Thoracic aorta (tissue), 2 donors: ENCODE results near the gene GOLGA6L6. TPM values are rescaled to one million over a fixed set of nuclear protein-coding genes. Genes with fewer than 3 reads are reported as not detected.
"Not testable (repeated sequence)": the region's sequence is repeated elsewhere in the genome, so short reads cannot be mapped to it uniquely, and the experiment has no call there.

ENCODE experiments used
- ATAC-seq: fragments of 150-250 bp; one replicate; pipeline ENCODE4 v1.8.0; 2017; ENCODE audit warnings: low read depth; ENCODE audit not compliant: insufficient number of reproducible peaks, low FRiP score
- DNase-seq: peaks from one replicate; pipeline ENCODE4 v3.0.0-alpha.2; 2020; ENCODE audit warnings: low spot score
- H3K27ac ChIP-seq, 2 donors: fragments of 200-600 bp; sonication (generic); 1 replicate in 1 of 2; 2 replicates in 1 of 2; pipeline ENCODE4 v1.5.1; 2016; ENCODE audit warnings: mild to moderate bottlenecking in 2 of 2, moderate library complexity in 2 of 2
- H3K27me3 ChIP-seq: fragments of 200-600 bp; sonication (generic); replicated peaks from 2 replicates; pipeline ENCODE4 v1.6.0; 2016; ENCODE audit warnings: mild to moderate bottlenecking; ENCODE audit not compliant: insufficient read depth
- H3K36me3 ChIP-seq: fragments of 200-600 bp; sonication (generic); one replicate; pipeline ENCODE4 v1.5.1; 2016
- H3K4me1 ChIP-seq, 2 donors: fragments of 200-600 bp; sonication (generic); 1 replicate in 1 of 2; 2 replicates in 1 of 2; pipeline versions ENCODE4 v1.5.1 to v1.6.0; 2016; ENCODE audit warnings: low read depth in 2 of 2, mild to moderate bottlenecking in 1 of 2; ENCODE audit not compliant: control insufficient read depth in 1 of 2
- H3K4me3 ChIP-seq: fragments of 200-600 bp; sonication (generic); 2 replicates; pipeline ENCODE4 v1.5.1; 2016; ENCODE audit warnings: mild to moderate bottlenecking
- H3K9me3 ChIP-seq: fragments of 200-600 bp; sonication (generic); 2 replicates; pipeline ENCODE4 v1.5.1; 2016
- total RNA-seq, 2 donors: library from RNA; depleted of rRNA; stranded (reverse); fragments of >200 nt; gene quantifications; one replicate each; pipeline versions ENCODE4 v1.1.0 to v1.2.3, GENCODE V29; 2016

GOLGA6L6 gene
- total RNA-seq, 2 donors from 2014 or later = not detected

- not testable (repeated sequence) for DNase-seq, ATAC-seq, H3K4me1 ChIP-seq, H3K36me3 ChIP-seq, H3K4me3 ChIP-seq, H3K27ac ChIP-seq, H3K9me3 ChIP-seq, H3K27me3 ChIP-seq
These were observed 43.8 kb downstream of the GOLGA6L6 start for GRCh38 chr15:20497781-20498180.

- H3K9me3 ChIP-seq, H3K4me1 ChIP-seq, H3K4me3 ChIP-seq, DNase-seq, H3K27ac ChIP-seq, H3K36me3 ChIP-seq, ATAC-seq, H3K27me3 ChIP-seq: not testable (repeated sequence)
These were observed 48.6 kb downstream of the GOLGA6L6 start for GRCh38 chr15:20493035-20493434.

- DNase-seq, H3K9me3 ChIP-seq, H3K27me3 ChIP-seq, H3K4me3 ChIP-seq, H3K4me1 ChIP-seq, H3K27ac ChIP-seq, H3K36me3 ChIP-seq, ATAC-seq: not testable (repeated sequence)
These were observed 49.0 kb downstream of the GOLGA6L6 start for GRCh38 chr15:20492598-20492997.

- H3K9me3 ChIP-seq, ATAC-seq, H3K4me1 ChIP-seq, H3K36me3 ChIP-seq, H3K27ac ChIP-seq, H3K27me3 ChIP-seq, H3K4me3 ChIP-seq, DNase-seq: not testable (repeated sequence)
These were observed 52.3 kb downstream of the GOLGA6L6 start for GRCh38 chr15:20489320-20489719.
